ENCODE results near the gene ISG20L2.

The ISG20L2 gene

GRCh38 chr1:156673387-156674121 is 55.0 kb downstream of the ISG20L2 start:
- H3K4me3 ChIP-seq (ENCODE audit: low read length in 2 of 2): no peak overlapping the region
- no peaks in the 10 kb centered on the region for H3K36me3 ChIP-seq (ENCODE audit: control insufficient read depth in 2 of 2, insufficient read depth in 2 of 2, low read length in 2 of 2)
- H3K4me1 ChIP-seq (ENCODE audit: control insufficient read depth, insufficient read depth, low read length): peaks cover 48% of the 10 kb centered on the region
- H3K27me3 ChIP-seq (ENCODE audit: control insufficient read depth in 1 of 2, insufficient read depth in 2 of 2, low read length in 2 of 2): peaks cover 17 to 29% of the 10 kb centered on the region in 2 donors
- H3K9me3 ChIP-seq (ENCODE audit: control insufficient read depth in 2 of 2, low read length in 2 of 2): no peaks in the 10 kb centered on the region
- no peak overlapping the region for H3K27ac ChIP-seq (ENCODE audit: low read length)
- H3K9ac ChIP-seq (ENCODE audit: low read length in 2 of 2): no peak overlapping the region

All from stomach smooth muscle (tissue), 2 donors.